Lower leg skin (tissue), 4 donors: ENCODE data around the gene TOMM7. TPM values are rescaled to one million over a fixed set of nuclear protein-coding genes. Genes with fewer than 3 reads are reported as not detected.
A peak's percentile ranks its signal among the peaks of the same experiment; 100 is the strongest.
"Not testable (repeated sequence)": the region's sequence is repeated elsewhere in the genome, so short reads cannot be mapped to it uniquely, and the experiment has no call there.

Source experiments
- DNase-seq, 2 donors: peaks; one replicate each; pipeline ENCODE4 v3.0.0-alpha.2; 2019; ENCODE audit warnings: low spot score in 2 of 2
- H3K4me3 ChIP-seq: fragments of 200-600 bp; sonication (generic); 2 replicates; pipeline ENCODE4 v1.5.1; 2017; ENCODE audit warnings: mild to moderate bottlenecking, low read depth; ENCODE audit not compliant: poor library complexity, severe bottlenecking
- POLR2A ChIP-seq, 2 donors: fragments of 450-650 bp; IDR thresholded peaks; one replicate each; pipeline ENCODE4 v1.6.1; 2016 to 2017; ENCODE audit warnings: antibody characterized with exemption in 2 of 2, mild to moderate bottlenecking in 1 of 2, moderate library complexity in 1 of 2
- WGBS, 2 donors: methylation state at CpG; one replicate each; pipeline ENCODE4 v1.1.5; 2018; 5-methylcytosine and 5-hydroxymethylcytosine counted together
- intact Hi-C: fragments of 100-400 bp; cut with DNase I; formaldehyde crosslinking; loops from one replicate; pipeline ENCODE4 v1.15.0; 2023; ENCODE audit warnings: low total_unique reads
- total RNA-seq, 4 donors: library from RNA; depleted of rRNA; stranded (reverse); fragments of >200 nt; gene quantifications; one replicate each; pipeline ENCODE4 v1.1.0, GENCODE V29; 2016
- TF ChIP-seq, protein P1 (sequence below), 3 donors: fragments of 450-650 bp; IDR thresholded peaks; one replicate each; pipeline ENCODE4 v1.5.1; 2016; ENCODE audit warnings: antibody characterized with exemption in 3 of 3, mild to moderate bottlenecking in 3 of 3, moderate library complexity in 2 of 3

The TOMM7 gene
- total RNA-seq, 4 donors from 2014 or later, result 144 to 360 (median 193) TPM

GRCh38 chr7:22784346-22784745 lies 38.3 kb downstream of the TOMM7 start:
- intact Hi-C loops, result no loop called here
- no peak for DNase-seq
- TF ChIP-seq, protein P1, sequence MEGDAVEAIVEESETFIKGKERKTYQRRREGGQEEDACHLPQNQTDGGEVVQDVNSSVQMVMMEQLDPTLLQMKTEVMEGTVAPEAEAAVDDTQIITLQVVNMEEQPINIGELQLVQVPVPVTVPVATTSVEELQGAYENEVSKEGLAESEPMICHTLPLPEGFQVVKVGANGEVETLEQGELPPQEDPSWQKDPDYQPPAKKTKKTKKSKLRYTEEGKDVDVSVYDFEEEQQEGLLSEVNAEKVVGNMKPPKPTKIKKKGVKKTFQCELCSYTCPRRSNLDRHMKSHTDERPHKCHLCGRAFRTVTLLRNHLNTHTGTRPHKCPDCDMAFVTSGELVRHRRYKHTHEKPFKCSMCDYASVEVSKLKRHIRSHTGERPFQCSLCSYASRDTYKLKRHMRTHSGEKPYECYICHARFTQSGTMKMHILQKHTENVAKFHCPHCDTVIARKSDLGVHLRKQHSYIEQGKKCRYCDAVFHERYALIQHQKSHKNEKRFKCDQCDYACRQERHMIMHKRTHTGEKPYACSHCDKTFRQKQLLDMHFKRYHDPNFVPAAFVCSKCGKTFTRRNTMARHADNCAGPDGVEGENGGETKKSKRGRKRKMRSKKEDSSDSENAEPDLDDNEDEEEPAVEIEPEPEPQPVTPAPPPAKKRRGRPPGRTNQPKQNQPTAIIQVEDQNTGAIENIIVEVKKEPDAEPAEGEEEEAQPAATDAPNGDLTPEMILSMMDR (IDR thresholded peaks at IDR 0.05), result no peak
- TF ChIP-seq POLR2A (IDR thresholded peaks at IDR 0.05), result no peak
- H3K4me3 ChIP-seq, result no peak overlapping the region
- 42% methylated on average over 1 of the region's 1 CpG for WGBS, 2 donors

DNA sequence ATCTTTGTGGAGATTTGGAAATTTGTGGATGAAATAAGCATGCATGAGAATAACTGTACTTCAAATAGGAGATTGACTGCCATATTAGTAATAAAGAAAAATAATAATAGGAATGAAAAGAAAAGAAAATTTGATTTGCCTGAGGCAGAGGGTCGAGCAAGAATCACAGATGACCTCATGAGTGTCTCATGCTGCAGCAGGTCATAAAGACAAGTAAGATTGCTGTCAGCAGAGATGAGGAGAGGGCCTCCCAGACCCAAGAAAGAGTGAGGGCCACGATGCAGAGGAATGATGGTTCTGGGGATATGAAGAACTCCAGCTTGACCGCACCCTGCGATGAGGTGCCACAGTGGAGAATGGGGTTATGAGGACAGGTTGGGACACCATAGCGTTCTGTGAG lies 39.2 kb downstream of the TOMM7 start:
- TF ChIP-seq, protein P1 (IDR thresholded peaks at IDR 0.05), result no peak
- TF ChIP-seq POLR2A (IDR thresholded peaks at IDR 0.05), result no peak
- intact Hi-C loops, result no loop called here
- no peak for DNase-seq
- WGBS, 2 donors, result 79 to 87% methylated on average over 5 of the region's 5 CpGs
- no peak overlapping the region for H3K4me3 ChIP-seq

- peak in 1 of 2 donors; percentile 92 for DNase-seq
- intact Hi-C loops, result no loop called here
- WGBS, 2 donors, result 59 to 64% methylated on average over 7 of the region's 7 CpGs
- no peak overlapping the region for H3K4me3 ChIP-seq
- no peak for TF ChIP-seq POLR2A (IDR thresholded peaks at IDR 0.05)
- TF ChIP-seq, protein P1 (IDR thresholded peaks at IDR 0.05), result no peak
Observed at GRCh38 chr7:22782616-22783232, 39.9 kb downstream of the TOMM7 start.

- WGBS, 2 donors, result 41 to 62% methylated on average over 5 of the region's 5 CpGs
Observed at GRCh38 chr7:22781230-22781711, 41.4 kb downstream of the TOMM7 start.

DNA sequence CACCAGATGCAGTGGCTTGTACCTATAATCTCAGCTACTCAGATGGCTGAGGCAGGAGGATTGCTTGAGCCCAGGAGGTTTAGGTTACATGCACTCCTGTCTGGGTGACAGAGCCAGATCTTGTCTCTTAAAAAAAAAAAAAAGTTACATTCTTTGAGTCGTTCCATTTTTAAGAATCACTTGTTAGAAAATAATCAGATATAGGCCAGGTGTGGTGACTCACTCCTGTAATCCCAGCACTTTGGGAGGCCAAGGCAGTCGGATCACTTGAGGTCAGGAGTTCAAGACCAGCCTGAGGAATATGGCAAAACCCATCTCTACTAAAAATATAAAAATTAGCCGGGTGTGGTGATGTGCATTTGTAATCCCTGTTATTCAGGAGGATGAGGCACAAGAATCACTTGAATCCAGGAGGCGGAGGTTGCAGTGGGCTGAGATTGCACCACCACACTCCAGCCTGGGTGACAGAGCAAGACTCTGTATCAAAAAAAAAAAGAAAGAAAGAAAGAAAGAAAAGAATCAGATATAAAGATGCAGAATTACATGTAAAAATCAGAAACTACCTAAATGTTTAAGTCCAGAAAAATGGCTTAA lies 42.8 kb downstream of the TOMM7 start:
- H3K4me3 ChIP-seq, DNase-seq, intact Hi-C loops: not testable (repeated sequence)
- WGBS, 2 donors, result 53 to 66% methylated on average over 4 of the region's 4 CpGs

More at GRCh38 chr7:22781230-22781711, 41.4 kb downstream of the TOMM7 start:
- DNase-seq, result no peak
- intact Hi-C loops, result no loop called here
- no peak for TF ChIP-seq POLR2A (IDR thresholded peaks at IDR 0.05)
- TF ChIP-seq, protein P1 (IDR thresholded peaks at IDR 0.05), result no peak
- no peak overlapping the region for H3K4me3 ChIP-seq

GRCh38 chr7:22776964-22777363 lies 45.7 kb downstream of the TOMM7 start:
- intact Hi-C loops, result no loop called here
- 55 to 66% methylated on average over 4 of the region's 4 CpGs for WGBS, 2 donors
- no peak for TF ChIP-seq POLR2A (IDR thresholded peaks at IDR 0.05)
- TF ChIP-seq, protein P1 (IDR thresholded peaks at IDR 0.05), result no peak
- no peak for DNase-seq
- H3K4me3 ChIP-seq, result no peak overlapping the region
